GM12878 (cell line): Measurements from ENCODE around the gene MAML3. TPM values are rescaled to one million over a fixed set of nuclear protein-coding genes. Genes with fewer than 3 reads are reported as not detected.
A peak's percentile ranks its signal among the peaks of the same experiment; 100 is the strongest.

Experiments
- ASH2L ChIP-seq: fragments of 300-600, 200-600 bp; sonication (generic); IDR thresholded peaks from 2 replicates; pipeline ENCODE4 v1.6.1; 2017; ENCODE audit warnings: low read depth, mild to moderate bottlenecking, borderline replicate concordance
- EP300 ChIP-seq, 2 experiments: fragments of 150-350 bp in 1 of 2; IDR thresholded peaks; 2 replicates each; pipeline ENCODE4 v1.6.1; 2011 to 2012; ENCODE audit warnings: low read depth in 2 of 2, low read length in 2 of 2, borderline replicate concordance in 1 of 2, improper control_type of control experiment in 1 of 2, inconsistent platforms in 1 of 2; ENCODE audit not compliant: control insufficient read depth in 1 of 2
- ESRRA ChIP-seq: IDR thresholded peaks from 2 replicates; pipeline ENCODE4 v1.6.1; 2012; ENCODE audit warnings: mild to moderate bottlenecking, low read length, improper control_type of control experiment
- ETV6 ChIP-seq, 2 experiments: fragments of 450-650 bp in 1 of 2; IDR thresholded peaks in 1 of 2; conservative IDR thresholded peaks in 1 of 2; 2 replicates each; pipeline ENCODE4 v1.6.1; 2014; ENCODE audit warnings: antibody characterized with exemption in 1 of 2, borderline replicate concordance in 1 of 2, low read depth in 1 of 2, mild to moderate bottlenecking in 1 of 2, moderate library complexity in 1 of 2
- HCFC1 ChIP-seq: fragments of 150-350 bp; IDR thresholded peaks from 2 replicates; pipeline ENCODE4 v1.6.1; 2014; ENCODE audit warnings: low read length
- HDAC2 ChIP-seq: fragments of 200-600 bp; sonication (generic); IDR thresholded peaks from 2 replicates; pipeline ENCODE4 v1.6.1; 2017
- HDGF ChIP-seq: fragments of 450-650 bp; IDR thresholded peaks from 2 replicates; pipeline ENCODE4 v1.6.1; 2016; ENCODE audit warnings: antibody characterized with exemption
- KLF5 ChIP-seq: fragments of 450-650 bp; IDR thresholded peaks from 2 replicates; pipeline ENCODE4 v1.6.1; 2014; ENCODE audit warnings: mild to moderate bottlenecking; ENCODE audit not compliant: partially characterized antibody
- MYC ChIP-seq: IDR thresholded peaks from 2 replicates; pipeline ENCODE4 v1.6.1; 2011; ENCODE audit warnings: mild to moderate bottlenecking, low read length, moderate library complexity, inconsistent platforms; ENCODE audit not compliant: insufficient read depth, insufficient replicate concordance, insufficient read length, severe bottlenecking
- NFYB ChIP-seq: IDR thresholded peaks from 2 replicates; pipeline ENCODE4 v1.6.1; 2011; ENCODE audit warnings: low read depth, mild to moderate bottlenecking, low read length, improper control_type of control experiment, moderate library complexity; ENCODE audit not compliant: insufficient read depth
- PML ChIP-seq: IDR thresholded peaks from 2 replicates; pipeline ENCODE4 v1.6.1; 2012; ENCODE audit warnings: low read length, inconsistent platforms
- RAD51 ChIP-seq: fragments of 450-650 bp; IDR thresholded peaks from 2 replicates; pipeline ENCODE4 v1.6.1; 2016; ENCODE audit warnings: moderate library complexity, mild to moderate bottlenecking, inconsistent platforms
- RB1 ChIP-seq: fragments of 450-650 bp; formaldehyde crosslinking; IDR thresholded peaks from 2 replicates; pipeline ENCODE4 v1.6.1; 2017; ENCODE audit warnings: mild to moderate bottlenecking, borderline replicate concordance
- RBBP5 ChIP-seq: fragments of 200-600 bp; sonication (generic); conservative IDR thresholded peaks from 2 replicates; pipeline ENCODE4 v1.6.1; 2016
- SIN3A ChIP-seq: IDR thresholded peaks from 2 replicates; pipeline ENCODE4 v1.6.1; 2012; ENCODE audit warnings: low read depth, low read length, improper control_type of control experiment
- SP1 ChIP-seq: IDR thresholded peaks from one replicate; pipeline ENCODE4 v1.6.1; 2011; ENCODE audit warnings: low read depth, low read length
- TARDBP ChIP-seq: IDR thresholded peaks from 2 replicates; pipeline ENCODE4 v1.6.1; 2016; ENCODE audit warnings: borderline replicate concordance
- TBL1XR1 ChIP-seq: IDR thresholded peaks from 2 replicates; pipeline ENCODE4 v1.6.1; 2012; ENCODE audit warnings: low read depth, low read length, improper control_type of control experiment
- YY1 ChIP-seq: IDR thresholded peaks from 2 replicates; pipeline ENCODE4 v1.6.1; 2011; ENCODE audit warnings: low read depth, mild to moderate bottlenecking, low read length
- ZNF274 ChIP-seq: IDR thresholded peaks from one replicate; pipeline ENCODE4 v1.8.0; 2011; ENCODE audit not compliant: insufficient read length, insufficient read depth
- ZNF622 ChIP-seq: fragments of 450-650 bp; IDR thresholded peaks from 2 replicates; pipeline ENCODE4 v1.6.1; 2017; ENCODE audit warnings: mild to moderate bottlenecking, inconsistent platforms
- ZSCAN29 ChIP-seq: fragments of 450-650 bp; IDR thresholded peaks from 2 replicates; pipeline ENCODE4 v1.6.1; 2017; ENCODE audit warnings: mild to moderate bottlenecking, moderate library complexity
- ZZZ3 ChIP-seq: IDR thresholded peaks from 2 replicates; pipeline ENCODE4 v1.6.1; 2011; ENCODE audit warnings: low read depth; ENCODE audit not compliant: control insufficient read depth, insufficient read length
- polyA plus RNA-seq, 11 experiments: library from polyadenylated mRNA; depleted of rRNA in 4 of 11; unstranded in 6 of 11; stranded (reverse) in 5 of 11; fragments of >200 nt; fragmentation: Nextera tagmentation in 4 of 11; fragmentation: Illumina TruSeq in 1 of 11; extraction: Ambion mirVana in 4 of 11; extraction: Trizol in 1 of 11; gene quantifications; 1 replicate in 1 of 11; 2 replicates in 10 of 11; pipeline versions ENCODE4 v1.2.1 to v1.2.3, GENCODE V29; 2011 to 2016; ENCODE audit warnings: inconsistent platforms in 2 of 11, missing spikeins in 2 of 11, low read depth in 1 of 11
- total RNA-seq, 4 experiments: library from RNA; depleted of rRNA in 3 of 4; stranded (reverse); fragments of >200 nt in 3 of 4; fragmentation: Illumina TruSeq in 1 of 4; extraction: Trizol in 1 of 4; gene quantifications; 2 replicates each; pipeline versions ENCODE4 v1.2.1 to v1.2.3, GENCODE V29; 2013 to 2021
- TF ChIP-seq, protein P1 (sequence below): fragments of 450-650 bp; IDR thresholded peaks from 2 replicates; pipeline ENCODE4 v1.6.1; 2017; ENCODE audit warnings: mild to moderate bottlenecking, moderate library complexity
- TF ChIP-seq, protein P2 (sequence below): IDR thresholded peaks from 2 replicates; pipeline ENCODE4 v1.6.1; 2011; ENCODE audit warnings: low read depth, low read length, improper control_type of control experiment, borderline replicate concordance
- TF ChIP-seq, protein P3 (sequence below): fragments of 150-350 bp; IDR thresholded peaks from 2 replicates; pipeline ENCODE4 v1.6.1; 2014; ENCODE audit warnings: mild to moderate bottlenecking, low read depth, low read length

Gene MAML3
- total and polyA plus RNA-seq, 10 of the 15 experiments (the other 5 are each of a cell fraction or from before 2014, with no cell fraction given), result under 0.01 to 0.53 (median 0.06) TPM; not detected in 2

DNA sequence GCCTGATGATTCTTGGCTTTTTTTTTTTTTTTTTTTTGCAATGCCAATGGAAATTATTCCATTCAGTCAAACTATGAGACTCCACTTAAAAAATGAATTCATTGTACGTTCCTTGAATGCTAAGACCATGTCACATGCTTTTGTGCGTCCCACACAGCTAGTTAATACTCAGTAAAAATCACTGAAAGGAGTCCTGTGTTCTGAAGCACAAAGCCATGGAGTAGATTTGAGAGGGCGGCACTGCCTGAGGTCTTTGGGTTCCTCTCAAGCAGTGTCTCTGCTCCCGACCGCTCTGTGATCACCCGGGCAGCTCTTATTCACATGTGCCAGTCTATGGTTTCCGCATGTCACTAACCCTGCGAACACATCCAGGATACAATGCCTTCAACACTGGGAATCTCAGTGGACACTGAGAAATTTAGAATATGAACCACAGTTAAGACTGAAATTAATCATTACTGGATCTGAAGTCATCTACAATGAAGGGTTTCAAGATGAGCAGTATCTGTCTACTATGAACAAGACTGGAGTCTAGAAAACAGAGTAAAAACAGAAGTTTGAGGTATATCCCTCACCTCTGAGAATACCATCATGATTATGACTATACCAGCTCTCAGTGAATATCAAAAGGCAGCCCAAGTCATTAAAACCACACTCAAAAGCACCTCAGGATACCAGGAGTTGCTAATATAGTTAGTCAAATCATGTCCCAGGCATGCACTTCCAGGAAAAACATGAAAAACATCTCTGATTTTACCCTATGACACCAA, 295.4 kb downstream of the MAML3 start (continued):
- TF ChIP-seq MYC, result no peak
- TF ChIP-seq ASH2L, result no peak
- no peak for TF ChIP-seq HDAC2
- no peak for TF ChIP-seq RAD51
- TF ChIP-seq, protein P1, sequence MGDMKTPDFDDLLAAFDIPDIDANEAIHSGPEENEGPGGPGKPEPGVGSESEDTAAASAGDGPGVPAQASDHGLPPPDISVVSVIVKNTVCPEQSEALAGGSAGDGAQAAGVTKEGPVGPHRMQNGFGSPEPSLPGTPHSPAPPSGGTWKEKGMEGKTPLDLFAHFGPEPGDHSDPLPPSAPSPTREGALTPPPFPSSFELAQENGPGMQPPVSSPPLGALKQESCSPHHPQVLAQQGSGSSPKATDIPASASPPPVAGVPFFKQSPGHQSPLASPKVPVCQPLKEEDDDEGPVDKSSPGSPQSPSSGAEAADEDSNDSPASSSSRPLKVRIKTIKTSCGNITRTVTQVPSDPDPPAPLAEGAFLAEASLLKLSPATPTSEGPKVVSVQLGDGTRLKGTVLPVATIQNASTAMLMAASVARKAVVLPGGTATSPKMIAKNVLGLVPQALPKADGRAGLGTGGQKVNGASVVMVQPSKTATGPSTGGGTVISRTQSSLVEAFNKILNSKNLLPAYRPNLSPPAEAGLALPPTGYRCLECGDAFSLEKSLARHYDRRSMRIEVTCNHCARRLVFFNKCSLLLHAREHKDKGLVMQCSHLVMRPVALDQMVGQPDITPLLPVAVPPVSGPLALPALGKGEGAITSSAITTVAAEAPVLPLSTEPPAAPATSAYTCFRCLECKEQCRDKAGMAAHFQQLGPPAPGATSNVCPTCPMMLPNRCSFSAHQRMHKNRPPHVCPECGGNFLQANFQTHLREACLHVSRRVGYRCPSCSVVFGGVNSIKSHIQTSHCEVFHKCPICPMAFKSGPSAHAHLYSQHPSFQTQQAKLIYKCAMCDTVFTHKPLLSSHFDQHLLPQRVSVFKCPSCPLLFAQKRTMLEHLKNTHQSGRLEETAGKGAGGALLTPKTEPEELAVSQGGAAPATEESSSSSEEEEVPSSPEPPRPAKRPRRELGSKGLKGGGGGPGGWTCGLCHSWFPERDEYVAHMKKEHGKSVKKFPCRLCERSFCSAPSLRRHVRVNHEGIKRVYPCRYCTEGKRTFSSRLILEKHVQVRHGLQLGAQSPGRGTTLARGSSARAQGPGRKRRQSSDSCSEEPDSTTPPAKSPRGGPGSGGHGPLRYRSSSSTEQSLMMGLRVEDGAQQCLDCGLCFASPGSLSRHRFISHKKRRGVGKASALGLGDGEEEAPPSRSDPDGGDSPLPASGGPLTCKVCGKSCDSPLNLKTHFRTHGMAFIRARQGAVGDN, result no peak
- no peak for TF ChIP-seq SP1
- TF ChIP-seq EP300 (IDR thresholded peaks at IDR 0.05; ENCODE audit: borderline replicate concordance in 1 of 2, control insufficient read depth in 1 of 2, low read depth in 2 of 2, low read length in 2 of 2), result peak in 1 of 2 experiments; percentile 36; a peak in 2 of 4 replicates
- TF ChIP-seq HDGF, result no peak
- peak; percentile 68 for TF ChIP-seq PML
- TF ChIP-seq RBBP5, result no peak
- TF ChIP-seq, protein P2, sequence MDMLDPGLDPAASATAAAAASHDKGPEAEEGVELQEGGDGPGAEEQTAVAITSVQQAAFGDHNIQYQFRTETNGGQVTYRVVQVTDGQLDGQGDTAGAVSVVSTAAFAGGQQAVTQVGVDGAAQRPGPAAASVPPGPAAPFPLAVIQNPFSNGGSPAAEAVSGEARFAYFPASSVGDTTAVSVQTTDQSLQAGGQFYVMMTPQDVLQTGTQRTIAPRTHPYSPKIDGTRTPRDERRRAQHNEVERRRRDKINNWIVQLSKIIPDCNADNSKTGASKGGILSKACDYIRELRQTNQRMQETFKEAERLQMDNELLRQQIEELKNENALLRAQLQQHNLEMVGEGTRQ, result no peak
- TF ChIP-seq YY1, result no peak
- no peak for TF ChIP-seq ZNF274
- peak in 1 of 2 experiments; percentile 69; a peak in 1 of 4 replicates for TF ChIP-seq ETV6 (conservative IDR thresholded peaks at IDR 0.05 in 1 of 2, IDR thresholded peaks at IDR 0.05 in 1 of 2; ENCODE audit: borderline replicate concordance in 1 of 2, low read depth in 1 of 2)
- TF ChIP-seq SIN3A, result no peak
- TF ChIP-seq TARDBP, result no peak
- no peak for TF ChIP-seq TBL1XR1
- TF ChIP-seq, protein P3, sequence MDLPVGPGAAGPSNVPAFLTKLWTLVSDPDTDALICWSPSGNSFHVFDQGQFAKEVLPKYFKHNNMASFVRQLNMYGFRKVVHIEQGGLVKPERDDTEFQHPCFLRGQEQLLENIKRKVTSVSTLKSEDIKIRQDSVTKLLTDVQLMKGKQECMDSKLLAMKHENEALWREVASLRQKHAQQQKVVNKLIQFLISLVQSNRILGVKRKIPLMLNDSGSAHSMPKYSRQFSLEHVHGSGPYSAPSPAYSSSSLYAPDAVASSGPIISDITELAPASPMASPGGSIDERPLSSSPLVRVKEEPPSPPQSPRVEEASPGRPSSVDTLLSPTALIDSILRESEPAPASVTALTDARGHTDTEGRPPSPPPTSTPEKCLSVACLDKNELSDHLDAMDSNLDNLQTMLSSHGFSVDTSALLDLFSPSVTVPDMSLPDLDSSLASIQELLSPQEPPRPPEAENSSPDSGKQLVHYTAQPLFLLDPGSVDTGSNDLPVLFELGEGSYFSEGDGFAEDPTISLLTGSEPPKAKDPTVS, result no peak
- no peak for TF ChIP-seq KLF5
- TF ChIP-seq ZNF622, result no peak
- TF ChIP-seq ESRRA, result no peak
- TF ChIP-seq ZZZ3, result no peak
- TF ChIP-seq NFYB, result no peak
- TF ChIP-seq ZSCAN29, result no peak
- no peak for TF ChIP-seq HCFC1
- no peak for TF ChIP-seq RB1
